ENCODE results near the gene IQSEC3. TPM values are rescaled to one million over a fixed set of nuclear protein-coding genes. Genes with fewer than 3 reads are reported as not detected.

IQSEC3 gene
- total RNA-seq, 1 experiment from 2014 or later: 0.55 TPM

DNA sequence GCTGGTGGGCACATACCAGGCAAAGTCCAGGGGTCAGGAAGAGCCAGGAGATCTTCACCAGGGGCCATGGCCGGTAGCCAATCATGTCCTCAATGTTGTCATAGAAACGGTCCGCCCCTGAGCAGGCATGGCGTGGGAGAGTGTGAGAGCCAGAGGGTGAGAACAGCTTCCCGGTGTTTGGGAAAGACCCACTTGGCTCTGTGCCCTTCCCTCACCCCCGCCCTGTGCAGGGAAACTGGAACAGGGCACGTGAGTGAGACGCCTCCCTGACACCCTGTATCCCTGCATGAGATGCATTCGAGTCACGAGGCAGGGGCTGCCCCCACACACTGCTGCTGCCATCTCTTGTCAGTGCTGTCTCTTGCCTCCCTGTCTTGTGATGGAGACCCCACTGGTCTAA, 126.7 kb downstream of the IQSEC3 start:
- Mint-ChIP-seq H3K9me3 (peaks cover 0 to 6% of the 10 kb centered on the region in 2 experiments; a peak in 2 of 5 replicates), H3K36me3 (ENCODE audit: insufficient read depth in 1 of 3, low read depth in 3 of 3) (no peaks in the 10 kb centered on the region), H3K4me3 (no peak overlapping the region), H3K27ac (no peak overlapping the region), H3K27me3 (ENCODE audit: low read depth) (peaks cover 82% of the 10 kb centered on the region), H3K4me1 (peaks cover 5 to 14% of the 10 kb centered on the region in 2 experiments; a peak in 2 of 4 replicates)
- Histone ChIP-seq H3K14ac (ENCODE audit: insufficient read depth, low read length) (no peak overlapping the region; the same call in 1 of the 2 replicates), H2BK5ac (ENCODE audit: insufficient read length, low read length) (no peak overlapping the region), H3K27me3 (ENCODE audit: insufficient read depth, low read length) (no peaks in the 10 kb centered on the region; the same call in 1 of the 2 replicates), H3K4ac (ENCODE audit: low read depth, low read length) (no peak overlapping the region), H3K4me2 (ENCODE audit: insufficient read depth, insufficient read length, low read length) (no peak overlapping the region), H3K27ac (ENCODE audit: insufficient read length, low read depth, low read length) (no peak overlapping the region), H2BK120ac (ENCODE audit: low read depth, low read length, poor library complexity, severe bottlenecking) (no peak overlapping the region), H4K20me1 (ENCODE audit: control insufficient read depth, insufficient read depth, insufficient read length) (no peaks in the 10 kb centered on the region), H4K8ac (replicated peaks; ENCODE audit: insufficient read length, low read depth, low read length) (no peak overlapping the region), H3K23me2 (ENCODE audit: insufficient read length, low read depth, low read length, poor library complexity, severe bottlenecking) (peaks cover 7% of the 10 kb centered on the region), H3K18ac (ENCODE audit: insufficient read length, low read depth, low read length) (no peak overlapping the region), H2AFZ (ENCODE audit: low read length) (no peak overlapping the region), H4K91ac (ENCODE audit: insufficient read length, low read depth, low read length) (no peak overlapping the region), H2BK12ac (ENCODE audit: insufficient read length, low read depth, low read length) (no peak overlapping the region), H2BK15ac (ENCODE audit: low read depth, low read length) (no peak overlapping the region), H3T11ph (ENCODE audit: low read length) (no peak overlapping the region), H3K4me1 (ENCODE audit: insufficient read depth, low read length) (no peaks in the 10 kb centered on the region), H2BK20ac (ENCODE audit: low read depth, low read length, poor library complexity, severe bottlenecking) (no peak overlapping the region), H3K79me1 (ENCODE audit: insufficient read depth, low read depth, low read length, poor library complexity, severe bottlenecking) (no peaks in the 10 kb centered on the region), H3K79me2 (ENCODE audit: insufficient read depth, low read length) (no peaks in the 10 kb centered on the region), H4K5ac (ENCODE audit: insufficient read length, low read depth, low read length) (no peak overlapping the region), H3K9me3 (ENCODE audit: control insufficient read depth, low read depth, low read length) (no peaks in the 10 kb centered on the region), H3K9ac (ENCODE audit: extremely low read depth, insufficient read length, low read length) (no peak overlapping the region), H3K23ac (ENCODE audit: insufficient read length, low read depth, low read length) (no peak overlapping the region), H2AK5ac (ENCODE audit: insufficient read length, low read length) (no peak overlapping the region), H3K56ac (ENCODE audit: insufficient read length, low read depth, low read length) (no peak overlapping the region)
- no peak for DNase-seq
- no CpG with 5 or more reads among the region's 10 CpGs for WGBS (ENCODE audit: extremely low coverage, insufficient read length, low lambda C conversion rate)
- no peak for TF ChIP-seq CTCF (conservative IDR thresholded peaks at IDR 0.05)

Data from H9 (cell line).